Sigmoid colon (tissue), 4 donors: ENCODE results near the gene TBC1D2.

Experiments
- EP300 ChIP-seq, 4 donors: sonication (generic); formaldehyde crosslinking; IDR thresholded peaks; one replicate each; pipeline ENCODE4 v1.6.1; 2017; ENCODE audit warnings: antibody characterized with exemption in 4 of 4
- POLR2AphosphoS5 ChIP-seq, 4 donors: sonication (generic); formaldehyde crosslinking; IDR thresholded peaks; one replicate each; pipeline ENCODE4 v1.6.1; 2017; ENCODE audit warnings: antibody characterized with exemption in 4 of 4
- TF ChIP-seq, protein P1 (sequence below), 4 experiments: fragments of 450-650 bp in 3 of 4; fragments of 200-600 bp in 1 of 4; IDR thresholded peaks; one replicate each; pipeline ENCODE4 v1.5.1; 2016 to 2019; ENCODE audit warnings: antibody characterized with exemption in 4 of 4, mild to moderate bottlenecking in 3 of 4, moderate library complexity in 2 of 4

DNA sequence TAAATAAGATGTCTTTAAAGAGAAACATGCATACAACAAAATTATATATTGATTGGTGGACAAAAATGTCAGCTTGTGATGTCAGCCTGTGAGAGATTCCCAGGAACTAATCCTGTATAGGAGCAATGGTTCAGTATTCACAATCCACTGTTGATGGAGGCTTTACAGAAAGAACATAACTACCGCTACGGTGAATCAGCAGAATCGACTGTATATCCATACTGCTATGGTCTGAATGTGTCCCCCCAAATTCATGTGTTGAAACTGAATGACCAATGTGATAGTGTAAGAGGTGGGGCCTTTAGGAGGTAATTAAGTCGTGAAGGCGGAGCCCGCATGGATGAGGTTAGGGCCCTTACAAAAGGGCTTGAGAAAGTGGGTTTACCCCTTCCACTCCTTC lies 40.4 kb upstream of the TBC1D2 start:
- TF ChIP-seq POLR2AphosphoS5 (IDR thresholded peaks at IDR 0.05) (no peak), EP300 (IDR thresholded peaks at IDR 0.05) (no peak)
- TF ChIP-seq, protein P1, sequence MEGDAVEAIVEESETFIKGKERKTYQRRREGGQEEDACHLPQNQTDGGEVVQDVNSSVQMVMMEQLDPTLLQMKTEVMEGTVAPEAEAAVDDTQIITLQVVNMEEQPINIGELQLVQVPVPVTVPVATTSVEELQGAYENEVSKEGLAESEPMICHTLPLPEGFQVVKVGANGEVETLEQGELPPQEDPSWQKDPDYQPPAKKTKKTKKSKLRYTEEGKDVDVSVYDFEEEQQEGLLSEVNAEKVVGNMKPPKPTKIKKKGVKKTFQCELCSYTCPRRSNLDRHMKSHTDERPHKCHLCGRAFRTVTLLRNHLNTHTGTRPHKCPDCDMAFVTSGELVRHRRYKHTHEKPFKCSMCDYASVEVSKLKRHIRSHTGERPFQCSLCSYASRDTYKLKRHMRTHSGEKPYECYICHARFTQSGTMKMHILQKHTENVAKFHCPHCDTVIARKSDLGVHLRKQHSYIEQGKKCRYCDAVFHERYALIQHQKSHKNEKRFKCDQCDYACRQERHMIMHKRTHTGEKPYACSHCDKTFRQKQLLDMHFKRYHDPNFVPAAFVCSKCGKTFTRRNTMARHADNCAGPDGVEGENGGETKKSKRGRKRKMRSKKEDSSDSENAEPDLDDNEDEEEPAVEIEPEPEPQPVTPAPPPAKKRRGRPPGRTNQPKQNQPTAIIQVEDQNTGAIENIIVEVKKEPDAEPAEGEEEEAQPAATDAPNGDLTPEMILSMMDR (IDR thresholded peaks at IDR 0.05): no peak
